ENCODE measurements around the gene ANKRD63. TPM values are rescaled to one million over a fixed set of nuclear protein-coding genes. Genes with fewer than 3 reads are reported as not detected.

ANKRD63 gene
- total and polyA plus RNA-seq, 2 of the 8 experiments (the other 6 are each of a cell fraction or from before 2014, with no cell fraction given), result 0.18 to 0.26 TPM

DNA sequence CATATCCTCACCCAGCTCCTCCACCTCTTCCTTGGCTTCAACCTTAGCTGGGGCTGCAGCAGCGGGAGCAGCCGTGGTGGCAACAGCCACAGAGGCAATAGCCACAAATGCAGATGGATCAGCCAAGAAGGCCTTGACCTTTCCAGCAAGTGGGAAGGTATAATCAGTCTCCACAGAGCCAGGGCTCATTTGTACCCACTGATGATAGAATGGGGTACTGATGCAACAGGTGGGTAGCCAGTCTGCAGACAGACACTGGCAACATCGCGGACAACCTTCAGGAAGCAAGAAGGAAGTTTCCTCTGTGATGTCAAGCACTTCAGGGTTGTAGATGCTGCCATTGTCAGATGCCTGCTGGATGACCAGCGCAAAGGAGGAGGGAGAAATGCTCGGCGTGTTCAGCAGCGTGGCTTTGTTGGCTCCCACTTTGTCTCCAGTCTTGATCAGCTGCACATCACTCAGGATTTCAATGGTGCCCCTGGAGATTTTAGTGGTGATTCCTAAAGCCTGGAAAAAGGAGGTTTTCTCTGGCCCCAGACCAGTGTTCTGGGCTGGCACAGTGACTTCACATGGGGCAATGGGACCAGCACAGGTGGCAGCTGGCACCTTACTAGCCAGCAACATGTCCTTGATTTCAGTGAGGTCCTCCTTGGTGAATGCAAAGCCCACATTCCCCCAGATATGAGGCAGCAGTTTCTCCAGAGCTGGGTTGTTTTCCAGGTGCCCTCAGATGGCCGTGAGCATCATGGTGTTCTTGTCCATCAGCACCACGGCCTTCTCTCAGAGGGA, 29.7 kb upstream of the ANKRD63 start:
- peaks cover 1 to 4% of the 10 kb centered on the region in 2 experiments for H4K20me1 ChIP-seq (replicated peaks in 1 of 2; ENCODE audit: control insufficient read depth in 1 of 2, insufficient read depth in 2 of 2, low read length in 2 of 2)
- H3K23ac ChIP-seq (ENCODE audit: insufficient read length), result no peak overlapping the region
- H2BK12ac ChIP-seq (ENCODE audit: low read depth, low read length), result no peak overlapping the region
- H3K79me1 ChIP-seq (ENCODE audit: low read depth, low read length), result no peaks in the 10 kb centered on the region
- no peaks in the 10 kb centered on the region for H3K36me3 ChIP-seq (ENCODE audit: control insufficient read depth in 2 of 4, insufficient read depth in 4 of 4, low read length in 3 of 4)
- no peak overlapping the region for H3K4me2 ChIP-seq (ENCODE audit: insufficient read depth in 1 of 2, low read depth in 2 of 2, low read length in 2 of 2)
- H2BK5ac ChIP-seq (ENCODE audit: low read depth, low read length), result no peak overlapping the region
- WGBS, 2 experiments (ENCODE audit: extremely low coverage in 1 of 2, insufficient coverage in 1 of 2, insufficient read length in 1 of 2, insufficient replicate concordance in 2 of 2, low coverage in 1 of 2, low lambda C conversion rate in 2 of 2, missing lambda C conversion rate in 1 of 2), result 92% methylated on average over 10 of the region's 10 CpGs; no CpG with 5 or more reads in 1 of the 2 experiments
- H2BK120ac ChIP-seq (replicated peaks; ENCODE audit: low read depth, low read length), result no peak overlapping the region
- ChIA-PET POLR2A (ENCODE audit: partially characterized antibody) (interaction anchor here (0.6 to 6.0 kb wide), 5 partner anchors 9 to 33 kb away, joined by 3 to 29 read pairs (median 3); no protein-coding TSS in a partner anchor), CTCF (ENCODE audit: partially characterized antibody) (interaction anchor here (0.6 to 23.9 kb wide), 12 partner anchors 5 to 266 kb away, joined by 3 to 584 read pairs (median 32); partner anchors contain the start of genes ANKRD63, CCDC9B, INAFM2 and PLCB2)
- H3K4ac ChIP-seq (replicated peaks; ENCODE audit: insufficient read length, low read depth, low read length), result no peak overlapping the region
- no peak overlapping the region for H3K4me3 ChIP-seq (ENCODE audit: extremely low read depth in 1 of 4, insufficient read depth in 2 of 4, low read depth in 3 of 4, low read length in 4 of 4)
- no peak overlapping the region for H2AK5ac ChIP-seq (ENCODE audit: low read depth, low read length)
- peaks cover 0 to 15% (median 13%) of the 10 kb centered on the region in 4 experiments; a peak in 5 of 7 replicates for H3K4me1 ChIP-seq (replicated peaks in 1 of 4; ENCODE audit: control insufficient read depth in 3 of 4, insufficient read depth in 4 of 4, low read length in 3 of 4)
- H4K91ac ChIP-seq (replicated peaks; ENCODE audit: insufficient read length, low read length), result no peak overlapping the region
- H3K18ac ChIP-seq (ENCODE audit: extremely low read depth, low read length), result no peak overlapping the region
- H4K5ac ChIP-seq (ENCODE audit: insufficient read length, low read depth, low read length), result no peak overlapping the region
- no peak overlapping the region for H4K8ac ChIP-seq (ENCODE audit: extremely low read depth, insufficient read depth, low read length)
- H2BK20ac ChIP-seq (ENCODE audit: low read length), result no peak overlapping the region
- H3K79me2 ChIP-seq (ENCODE audit: control insufficient read depth in 1 of 2, insufficient read depth in 2 of 2, low read length in 2 of 2), result no peaks in the 10 kb centered on the region
- H3K56ac ChIP-seq (replicated peaks; ENCODE audit: insufficient read length, low read depth, low read length), result no peak overlapping the region
- H2AFZ ChIP-seq (ENCODE audit: low read length), result no peak overlapping the region
- FAIRE-seq (no peak), DNase-seq (ENCODE audit: low read depth in 1 of 2, low spot score in 2 of 2) (no peak)
- peaks cover 0 to 6% (median 0%) of the 10 kb centered on the region in 4 experiments; a peak in 3 of 7 replicates for H3K27me3 ChIP-seq (replicated peaks in 1 of 4; ENCODE audit: control insufficient read depth in 3 of 4, extremely low read depth in 1 of 4, insufficient read depth in 3 of 4, low read length in 3 of 4)
- H3K27ac ChIP-seq (ENCODE audit: low read depth, low read length), result no peak overlapping the region
- H3K9ac ChIP-seq (replicated peaks in 1 of 4; ENCODE audit: extremely low read depth in 1 of 4, low read depth in 3 of 4, low read length in 3 of 4), result no peak overlapping the region
- no peak overlapping the region for H2BK15ac ChIP-seq (ENCODE audit: low read length)
- H3K23me2 ChIP-seq (ENCODE audit: low read depth, low read length), result no peaks in the 10 kb centered on the region; the same call in 1 of the 2 replicates
- no peaks in the 10 kb centered on the region for H3K9me3 ChIP-seq (ENCODE audit: insufficient read depth in 2 of 2, low read depth in 1 of 2, low read length in 1 of 2)
- no peak overlapping the region for H3K14ac ChIP-seq (ENCODE audit: insufficient read length)
- TF ChIP-seq HDAC6 (IDR thresholded peaks at IDR 0.05; ENCODE audit: low read depth, low read length) (no peak), ASH2L (IDR thresholded peaks at IDR 0.05; ENCODE audit: low read length) (no peak), ZNF274 (IDR thresholded peaks at IDR 0.05; ENCODE audit: borderline replicate concordance, extremely low read depth, low read length) (no peak), SRF (IDR thresholded peaks at IDR 0.05; ENCODE audit: low read depth, low read length) (no peak), BACH1 (IDR thresholded peaks at IDR 0.05; ENCODE audit: low read length) (no peak)
- TF ChIP-seq, protein P1, sequence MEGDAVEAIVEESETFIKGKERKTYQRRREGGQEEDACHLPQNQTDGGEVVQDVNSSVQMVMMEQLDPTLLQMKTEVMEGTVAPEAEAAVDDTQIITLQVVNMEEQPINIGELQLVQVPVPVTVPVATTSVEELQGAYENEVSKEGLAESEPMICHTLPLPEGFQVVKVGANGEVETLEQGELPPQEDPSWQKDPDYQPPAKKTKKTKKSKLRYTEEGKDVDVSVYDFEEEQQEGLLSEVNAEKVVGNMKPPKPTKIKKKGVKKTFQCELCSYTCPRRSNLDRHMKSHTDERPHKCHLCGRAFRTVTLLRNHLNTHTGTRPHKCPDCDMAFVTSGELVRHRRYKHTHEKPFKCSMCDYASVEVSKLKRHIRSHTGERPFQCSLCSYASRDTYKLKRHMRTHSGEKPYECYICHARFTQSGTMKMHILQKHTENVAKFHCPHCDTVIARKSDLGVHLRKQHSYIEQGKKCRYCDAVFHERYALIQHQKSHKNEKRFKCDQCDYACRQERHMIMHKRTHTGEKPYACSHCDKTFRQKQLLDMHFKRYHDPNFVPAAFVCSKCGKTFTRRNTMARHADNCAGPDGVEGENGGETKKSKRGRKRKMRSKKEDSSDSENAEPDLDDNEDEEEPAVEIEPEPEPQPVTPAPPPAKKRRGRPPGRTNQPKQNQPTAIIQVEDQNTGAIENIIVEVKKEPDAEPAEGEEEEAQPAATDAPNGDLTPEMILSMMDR (IDR thresholded peaks at IDR 0.05; ENCODE audit: control extremely low read depth in 1 of 3, insufficient read depth in 1 of 3, low read depth in 1 of 3, low read length in 3 of 3), result no peak
- TF ChIP-seq, protein P2, sequence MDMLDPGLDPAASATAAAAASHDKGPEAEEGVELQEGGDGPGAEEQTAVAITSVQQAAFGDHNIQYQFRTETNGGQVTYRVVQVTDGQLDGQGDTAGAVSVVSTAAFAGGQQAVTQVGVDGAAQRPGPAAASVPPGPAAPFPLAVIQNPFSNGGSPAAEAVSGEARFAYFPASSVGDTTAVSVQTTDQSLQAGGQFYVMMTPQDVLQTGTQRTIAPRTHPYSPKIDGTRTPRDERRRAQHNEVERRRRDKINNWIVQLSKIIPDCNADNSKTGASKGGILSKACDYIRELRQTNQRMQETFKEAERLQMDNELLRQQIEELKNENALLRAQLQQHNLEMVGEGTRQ (IDR thresholded peaks at IDR 0.05; ENCODE audit: low read length), result no peak
- TF ChIP-seq, protein P3, sequence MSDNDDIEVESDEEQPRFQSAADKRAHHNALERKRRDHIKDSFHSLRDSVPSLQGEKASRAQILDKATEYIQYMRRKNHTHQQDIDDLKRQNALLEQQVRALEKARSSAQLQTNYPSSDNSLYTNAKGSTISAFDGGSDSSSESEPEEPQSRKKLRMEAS (IDR thresholded peaks at IDR 0.05), result no peak

All from H1 (cell line).